Activated CD4-positive, alpha-beta T cell treated with anti-CD3 and anti-CD28 coated beads, Interleukin-2, amount 10 ng/mL, durations not matched to agents 7 days and 5 days (primary cell): ENCODE data around the gene SEC14L3. TPM values are rescaled to one million over a fixed set of nuclear protein-coding genes. Genes with fewer than 3 reads are reported as not detected.

Experiments
- CTCF ChIA-PET: fragments of 350-600 bp; sonication (Branson Sonifier 250); formaldehyde crosslinking; loops from one replicate; lab custom pipeline; 2021; ENCODE audit warnings: antibody characterized with exemption; lab: Charles Lee
- POLR2A ChIA-PET: fragments of 350-600 bp; sonication (Branson Sonifier 250); formaldehyde crosslinking; loops from one replicate; lab custom pipeline; 2021; ENCODE audit warnings: antibody characterized with exemption; lab: Charles Lee
- DNase-seq: peaks from one replicate; pipeline ENCODE4 v3.0.0-alpha.2; 2020
- H3K27ac Mint-ChIP-seq: one replicate; pipeline ENCODE4 v1.8.0; 2021; ENCODE audit warnings: mild to moderate bottlenecking, moderate library complexity, mixed read lengths
- H3K27me3 Mint-ChIP-seq: one replicate; pipeline ENCODE4 v1.8.0; 2021; ENCODE audit warnings: mixed read lengths
- H3K36me3 Mint-ChIP-seq: one replicate; pipeline ENCODE4 v1.8.0; 2021; ENCODE audit warnings: low read depth, mixed read lengths
- H3K4me1 Mint-ChIP-seq: one replicate; pipeline ENCODE4 v1.8.0; 2021; ENCODE audit warnings: mixed read lengths
- H3K4me3 Mint-ChIP-seq: one replicate; pipeline ENCODE4 v1.8.0; 2021; ENCODE audit warnings: mild to moderate bottlenecking, moderate library complexity, mixed read lengths
- H3K9me3 Mint-ChIP-seq: one replicate; pipeline ENCODE4 v1.8.0; 2021; ENCODE audit warnings: mixed read lengths
- total RNA-seq, 2 experiments: library from RNA; stranded (reverse); gene quantifications; one replicate each; pipeline ENCODE4 v1.2.3, GENCODE V29; 2021

Gene SEC14L3
- total RNA-seq, 2 experiments from 2014 or later = not detected

- Mint-ChIP-seq H3K9me3 (no peaks in the 10 kb centered on the region), H3K36me3 (peaks cover 56% of the 10 kb centered on the region), H3K27me3 (no peaks in the 10 kb centered on the region), H3K27ac (no peak overlapping the region), H3K4me3 (no peak overlapping the region), H3K4me1 (peaks cover 33% of the 10 kb centered on the region)
- POLR2A ChIA-PET = no interaction called here
- CTCF ChIA-PET = interaction anchor here (0.6 to 2.5 kb wide), 13 partner anchors 9 to 903 kb away, joined by 3 to 18 read pairs (median 3); partner anchors contain the start of genes MTFP1, RNF215 and SEC14L2
- DNase-seq = no peak
Observed at GRCh38 chr22:30413745-30414524, 57.9 kb downstream of the SEC14L3 start.

GRCh38 chr22:30413001-30413400 lies 58.8 kb downstream of the SEC14L3 start:
- Mint-ChIP-seq H3K27ac (no peak overlapping the region), H3K36me3 (peaks cover 47% of the 10 kb centered on the region), H3K27me3 (no peaks in the 10 kb centered on the region), H3K4me1 (peaks cover 40% of the 10 kb centered on the region), H3K4me3 (no peak overlapping the region), H3K9me3 (no peaks in the 10 kb centered on the region)
- POLR2A ChIA-PET = no interaction called here
- CTCF ChIA-PET = interaction anchor here (0.6 to 3.1 kb wide), 10 partner anchors 9 to 902 kb away, joined by 3 to 11 read pairs (median 4); partner anchors contain the start of gene SEC14L2
- no peak for DNase-seq

GRCh38 chr22:30411780-30412179 lies 60.0 kb downstream of the SEC14L3 start:
- no peak for DNase-seq
- no peak overlapping the region for H3K27ac Mint-ChIP-seq
- no peak overlapping the region for H3K4me3 Mint-ChIP-seq
- ChIA-PET CTCF (interaction anchor here (0.6 to 3.1 kb wide), 10 partner anchors 8 to 1617 kb away, joined by 3 to 11 read pairs (median 4); partner anchors contain the start of gene SEC14L2), POLR2A (no interaction called here)
- H3K9me3 Mint-ChIP-seq = no peaks in the 10 kb centered on the region
- no peaks in the 10 kb centered on the region for H3K27me3 Mint-ChIP-seq
- H3K36me3 Mint-ChIP-seq = peaks cover 40% of the 10 kb centered on the region
- H3K4me1 Mint-ChIP-seq = peaks cover 40% of the 10 kb centered on the region

Other genes starting within 250 kb of the SEC14L3 start
- 100 to 1,000 TPM; 102 to 103 TPM for gene LIF, start 225.3 kb downstream of the SEC14L3 start, total RNA-seq
- gene OSM, start 205.2 kb downstream of the SEC14L3 start, total RNA-seq = 10 to 100 TPM; 74.7 to 80.5 TPM
- 10 to 100 TPM; 16.7 to 20.0 TPM for gene CASTOR1, start 182.5 kb downstream of the SEC14L3 start, total RNA-seq
- gene TBC1D10A, start 145.1 kb downstream of the SEC14L3 start, total RNA-seq = 10 to 100 TPM; 45.5 to 47.6 TPM
- gene SF3A1, start 115.1 kb downstream of the SEC14L3 start, total RNA-seq = 100 to 1,000 TPM; 247 to 279 TPM
- gene CCDC157, start 115.0 kb downstream of the SEC14L3 start, total RNA-seq = 1 to 10 TPM; 3.5 to 4.3 TPM
- gene RNF215, start 84.6 kb downstream of the SEC14L3 start, total RNA-seq = 1 to 10 TPM; 9.8 to 9.9 TPM
- gene SEC14L2, start 75.0 kb downstream of the SEC14L3 start, total RNA-seq = 10 to 100 TPM in 1 of 2 experiments, 1 to 10 TPM in 1; 7.6 to 10.5 TPM
- 10 to 100 TPM; 34.5 to 40.0 TPM for gene MTFP1, start 46.2 kb downstream of the SEC14L3 start, total RNA-seq
- not detected for gene SEC14L4, start 33.7 kb upstream of the SEC14L3 start, total RNA-seq
- not detected for gene SEC14L6, start 74.7 kb upstream of the SEC14L3 start, total RNA-seq
- gene GAL3ST1, start 102.6 kb upstream of the SEC14L3 start, total RNA-seq = not detected
- gene PES1, start 119.9 kb upstream of the SEC14L3 start, total RNA-seq = 10 to 100 TPM; 58.5 to 62.7 TPM
- gene TCN2, start 135.2 kb upstream of the SEC14L3 start, total RNA-seq = under 1 TPM; 0.32 to 0.54 TPM
- gene SLC35E4, start 163.8 kb upstream of the SEC14L3 start, total RNA-seq = 1 to 10 TPM; 1.8 to 2.5 TPM
- gene DUSP18, start 195.9 kb upstream of the SEC14L3 start, total RNA-seq = 10 to 100 TPM in 1 of 2 experiments, 1 to 10 TPM in 1; 9.8 to 12.2 TPM
- gene OSBP2, start 222.9 kb upstream of the SEC14L3 start, total RNA-seq = 1 to 10 TPM; 1.1 TPM